GM21717 (cell line): ENCODE data around the gene TMEM203.

Experiments
- ATAC-seq: cut with Tn5 transposase; IDR thresholded peaks from one replicate; pipeline ENCODE4 v1.9.1; 2021; ENCODE audit warnings: mild to moderate bottlenecking, moderate library complexity; ENCODE audit not compliant: unreplicated experiment

Gene TMEM203

DNA sequence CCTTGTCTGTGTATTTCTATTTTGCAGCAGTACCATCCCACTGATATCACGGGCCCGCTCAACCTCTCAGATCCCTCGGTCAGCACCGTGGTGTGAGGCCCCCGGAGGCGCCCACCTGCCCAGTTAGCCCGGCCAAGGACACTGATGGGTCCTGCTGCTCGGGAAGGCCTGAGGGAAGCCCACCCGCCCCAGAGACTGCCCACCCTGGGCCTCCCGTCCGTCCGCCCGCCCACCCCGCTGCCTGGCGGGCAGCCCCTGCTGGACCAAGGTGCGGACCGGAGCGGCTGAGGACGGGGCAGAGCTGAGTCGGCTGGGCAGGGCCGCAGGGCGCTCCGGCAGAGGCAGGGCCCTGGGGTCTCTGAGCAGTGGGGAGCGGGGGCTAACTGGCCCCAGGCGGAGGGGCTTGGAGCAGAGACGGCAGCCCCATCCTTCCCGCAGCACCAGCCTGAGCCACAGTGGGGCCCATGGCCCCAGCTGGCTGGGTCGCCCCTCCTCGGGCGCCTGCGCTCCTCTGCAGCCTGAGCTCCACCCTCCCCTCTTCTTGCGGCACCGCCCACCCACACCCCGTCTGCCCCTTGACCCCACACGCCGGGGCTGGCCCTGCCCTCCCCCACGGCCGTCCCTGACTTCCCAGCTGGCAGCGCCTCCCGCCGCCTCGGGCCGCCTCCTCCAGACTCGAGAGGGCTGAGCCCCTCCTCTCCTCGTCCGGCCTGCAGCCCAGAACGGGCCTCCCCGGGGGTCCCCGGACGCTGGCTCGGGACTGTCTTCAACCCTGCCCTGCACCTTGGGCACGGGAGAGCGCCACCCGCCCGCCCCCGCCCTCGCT lies 37.5 kb downstream of the TMEM203 start:
- ATAC-seq: no peak

DNA sequence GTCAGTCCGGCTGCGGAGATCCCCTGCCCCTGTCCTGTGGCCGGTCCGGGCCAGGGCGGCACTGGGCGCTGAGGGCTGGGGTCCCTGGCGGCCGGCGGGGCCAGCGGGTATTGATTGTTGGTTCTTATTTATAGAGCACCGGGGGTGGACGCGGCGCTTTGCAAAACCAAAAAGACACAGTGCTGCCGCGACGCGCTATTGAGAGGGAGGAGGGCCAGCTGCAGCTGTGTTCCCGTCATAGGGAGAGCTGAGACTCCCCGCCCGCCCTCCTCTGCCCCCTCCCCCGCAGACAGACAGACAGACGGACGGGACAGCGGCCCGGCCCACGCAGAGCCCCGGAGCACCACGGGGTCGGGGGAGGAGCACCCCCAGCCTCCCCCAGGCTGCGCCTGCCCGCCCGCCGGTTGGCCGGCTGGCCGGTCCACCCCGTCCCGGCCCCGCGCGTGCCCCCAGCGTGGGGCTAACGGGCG lies 38.1 kb downstream of the TMEM203 start:
- ATAC-seq: no peak

DNA sequence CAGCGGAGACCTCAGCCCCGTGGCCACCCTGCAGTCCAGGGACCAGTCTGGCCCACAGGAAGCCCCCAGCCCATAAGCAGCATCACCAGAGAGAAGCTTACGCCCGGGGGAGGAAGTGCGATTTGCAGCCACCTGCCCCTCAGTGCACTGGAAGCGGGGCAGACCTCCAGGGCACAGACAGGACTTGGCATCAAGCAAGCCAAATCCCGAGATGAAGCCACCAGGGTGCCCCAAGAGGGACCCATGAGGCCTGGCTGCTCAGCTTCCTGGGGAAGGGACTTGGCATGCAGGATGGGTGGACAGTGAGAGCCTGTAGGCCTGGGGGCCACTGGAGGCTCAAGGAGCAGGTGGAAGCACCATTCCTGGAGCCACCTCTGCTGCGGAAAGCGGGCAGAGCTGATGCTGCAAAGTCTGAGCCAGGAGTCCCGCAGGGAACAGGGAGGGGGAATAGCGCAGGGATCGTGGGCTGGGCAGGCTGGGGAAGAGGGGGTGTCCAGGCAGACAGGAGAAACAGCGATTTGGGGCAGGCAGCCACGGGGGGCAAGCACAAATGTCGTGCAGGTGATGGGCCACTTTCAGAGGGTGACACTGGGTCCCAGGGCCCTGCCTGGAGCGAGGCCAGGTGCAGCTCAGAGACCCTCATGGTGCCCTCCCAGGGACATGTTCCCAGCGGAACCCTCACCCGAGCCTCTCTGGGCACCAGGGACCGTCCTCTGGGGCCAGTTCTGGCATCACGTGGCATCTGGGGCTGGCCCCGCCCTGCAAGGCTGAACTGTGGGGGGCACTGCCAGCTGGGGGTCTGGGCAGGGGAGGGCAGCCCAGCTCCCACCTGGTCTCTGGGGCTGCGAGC lies 38.8 kb downstream of the TMEM203 start:
- no peak for ATAC-seq

DNA sequence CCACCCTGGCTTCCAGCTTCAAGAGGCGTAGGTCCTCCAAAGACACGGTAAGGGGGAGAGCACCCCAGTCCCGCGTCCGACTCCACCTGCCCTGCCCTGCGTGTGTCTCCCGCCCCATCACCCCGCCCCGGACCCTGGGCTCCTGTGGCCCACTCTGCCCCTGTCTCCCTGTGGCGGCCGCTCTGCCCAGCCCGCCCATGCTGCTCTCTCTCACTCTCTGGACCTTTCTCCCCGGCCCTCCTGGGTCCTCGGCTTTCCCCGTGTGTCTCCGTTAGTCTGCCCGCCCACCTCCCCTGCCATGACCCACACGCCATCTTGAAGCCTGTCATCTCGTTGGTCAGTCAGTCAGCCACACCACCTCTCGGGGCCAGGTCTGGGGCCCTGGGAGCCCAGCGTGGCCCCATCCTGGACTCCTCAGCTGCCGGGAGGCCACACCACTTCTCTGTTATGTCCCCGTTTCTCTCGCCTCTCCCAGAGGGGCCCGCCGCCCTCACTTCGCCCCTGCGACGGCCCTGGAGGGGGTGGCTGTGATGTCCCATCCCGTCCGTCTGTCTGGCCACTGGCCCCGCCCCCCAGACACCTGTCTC lies 40.1 kb downstream of the TMEM203 start:
- no peak for ATAC-seq

DNA sequence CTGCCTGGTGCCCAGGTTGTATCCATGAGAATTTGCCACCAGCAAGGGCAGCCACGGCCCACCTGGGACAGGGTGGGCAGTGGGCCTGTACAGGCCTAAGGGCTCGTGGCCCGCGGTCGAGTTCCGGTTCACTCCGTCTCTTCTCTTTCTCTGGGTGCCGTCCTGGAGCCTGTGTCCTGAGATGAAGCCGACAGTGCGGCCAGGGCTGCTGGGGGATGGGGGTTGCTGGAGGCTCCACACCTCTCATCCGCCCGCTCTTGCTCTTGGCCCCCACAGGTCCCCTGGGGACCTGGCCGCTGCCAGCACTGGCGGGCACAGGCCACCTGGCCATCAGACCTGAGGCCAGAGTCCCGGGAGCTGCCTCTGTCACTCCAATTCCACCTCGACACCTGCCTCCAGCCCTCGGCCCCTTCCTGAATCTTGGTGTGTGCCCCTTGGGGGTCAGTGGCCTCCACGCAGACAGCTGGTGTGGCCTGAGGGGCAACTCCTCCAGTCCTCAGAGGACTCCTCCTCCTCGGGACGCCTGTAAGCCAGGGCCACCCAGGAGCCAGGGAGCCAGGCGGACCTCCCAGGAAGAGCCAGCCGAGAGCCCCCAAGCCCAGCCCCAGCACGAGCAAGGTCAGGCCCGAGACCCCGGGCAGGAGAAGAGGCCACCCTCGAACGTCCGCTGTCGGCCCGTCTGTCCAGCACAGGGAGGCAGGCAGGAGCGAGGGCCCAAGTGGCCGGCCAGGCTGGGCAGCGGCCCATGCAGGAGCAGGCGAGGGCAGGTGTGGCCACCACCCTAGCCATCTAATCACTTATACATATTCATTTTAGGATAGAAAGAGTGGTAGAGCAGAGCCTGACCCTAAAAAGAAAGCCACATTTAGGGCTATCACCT lies 40.8 kb downstream of the TMEM203 start:
- no peak for ATAC-seq

DNA sequence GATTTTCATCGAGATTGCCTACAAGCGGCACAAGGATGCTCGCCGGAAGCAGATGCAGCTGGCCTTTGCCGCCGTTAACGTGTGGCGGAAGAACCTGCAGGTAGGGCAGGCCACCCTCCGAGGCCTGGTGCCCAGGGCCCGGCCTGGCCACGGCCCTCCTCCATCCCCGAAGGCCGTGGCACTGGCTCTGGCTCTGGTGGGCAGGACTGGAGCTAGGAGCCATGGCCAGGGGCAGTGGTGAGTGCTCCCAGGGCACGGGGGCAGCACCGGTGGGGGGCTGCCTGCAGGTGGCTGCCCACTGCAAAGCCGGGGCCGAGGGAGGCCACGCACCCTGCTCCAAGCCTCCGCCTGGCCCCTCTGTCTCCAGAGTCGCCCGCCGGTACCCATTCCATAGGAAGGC lies 41.6 kb downstream of the TMEM203 start:
- ATAC-seq: no peak

DNA sequence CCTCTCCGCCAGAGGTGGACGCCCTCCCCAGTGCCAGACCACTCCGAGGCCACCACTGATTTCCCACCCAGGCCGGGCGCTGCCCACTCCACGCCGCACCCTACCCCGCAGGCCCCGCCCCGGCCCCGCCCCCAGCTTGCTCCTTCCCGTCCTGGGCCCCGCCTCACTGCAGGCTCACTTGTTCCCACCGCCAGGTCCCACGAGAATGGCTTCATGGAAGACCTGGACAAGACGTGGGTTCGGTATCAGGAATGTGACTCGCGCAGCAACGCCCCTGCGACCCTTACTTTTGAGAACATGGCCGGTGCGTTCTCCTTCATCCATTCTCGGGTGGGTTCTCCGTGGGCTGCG lies 42.1 kb downstream of the TMEM203 start:
- ATAC-seq: no peak

DNA sequence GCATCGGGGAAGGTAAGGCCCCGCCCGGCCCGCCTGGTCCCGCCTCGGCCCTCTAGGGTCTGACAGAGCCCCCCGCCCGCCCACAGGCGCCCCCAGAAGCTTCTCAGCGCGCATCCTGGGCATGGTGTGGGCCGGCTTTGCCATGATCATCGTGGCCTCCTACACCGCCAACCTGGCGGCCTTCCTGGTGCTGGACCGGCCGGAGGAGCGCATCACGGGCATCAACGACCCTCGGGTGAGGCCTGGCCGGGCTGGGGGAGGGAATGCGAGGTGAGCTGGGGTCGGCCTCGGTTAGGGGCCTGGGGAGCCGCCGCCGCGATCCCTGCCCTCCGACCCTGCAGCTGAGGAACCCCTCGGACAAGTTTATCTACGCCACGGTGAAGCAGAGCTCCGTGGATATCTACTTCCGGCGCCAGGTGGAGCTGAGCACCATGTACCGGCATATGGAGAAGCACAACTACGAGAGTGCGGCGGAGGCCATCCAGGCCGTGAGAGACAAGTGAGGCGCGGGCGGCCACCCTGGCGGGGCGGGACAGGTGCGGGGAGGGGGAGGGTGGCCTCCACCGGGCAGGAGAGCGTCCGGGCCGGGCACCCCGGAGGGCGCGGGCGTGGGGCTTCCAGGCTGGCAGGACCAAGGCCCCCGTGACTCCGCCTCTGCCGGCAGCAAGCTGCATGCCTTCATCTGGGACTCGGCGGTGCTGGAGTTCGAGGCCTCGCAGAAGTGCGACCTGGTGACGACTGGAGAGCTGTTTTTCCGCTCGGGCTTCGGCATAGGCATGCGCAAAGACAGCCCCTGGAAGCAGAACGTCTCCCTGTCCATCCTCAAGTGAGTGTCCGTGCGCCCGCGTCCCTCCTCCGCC lies 42.7 kb downstream of the TMEM203 start:
- no peak for ATAC-seq

DNA sequence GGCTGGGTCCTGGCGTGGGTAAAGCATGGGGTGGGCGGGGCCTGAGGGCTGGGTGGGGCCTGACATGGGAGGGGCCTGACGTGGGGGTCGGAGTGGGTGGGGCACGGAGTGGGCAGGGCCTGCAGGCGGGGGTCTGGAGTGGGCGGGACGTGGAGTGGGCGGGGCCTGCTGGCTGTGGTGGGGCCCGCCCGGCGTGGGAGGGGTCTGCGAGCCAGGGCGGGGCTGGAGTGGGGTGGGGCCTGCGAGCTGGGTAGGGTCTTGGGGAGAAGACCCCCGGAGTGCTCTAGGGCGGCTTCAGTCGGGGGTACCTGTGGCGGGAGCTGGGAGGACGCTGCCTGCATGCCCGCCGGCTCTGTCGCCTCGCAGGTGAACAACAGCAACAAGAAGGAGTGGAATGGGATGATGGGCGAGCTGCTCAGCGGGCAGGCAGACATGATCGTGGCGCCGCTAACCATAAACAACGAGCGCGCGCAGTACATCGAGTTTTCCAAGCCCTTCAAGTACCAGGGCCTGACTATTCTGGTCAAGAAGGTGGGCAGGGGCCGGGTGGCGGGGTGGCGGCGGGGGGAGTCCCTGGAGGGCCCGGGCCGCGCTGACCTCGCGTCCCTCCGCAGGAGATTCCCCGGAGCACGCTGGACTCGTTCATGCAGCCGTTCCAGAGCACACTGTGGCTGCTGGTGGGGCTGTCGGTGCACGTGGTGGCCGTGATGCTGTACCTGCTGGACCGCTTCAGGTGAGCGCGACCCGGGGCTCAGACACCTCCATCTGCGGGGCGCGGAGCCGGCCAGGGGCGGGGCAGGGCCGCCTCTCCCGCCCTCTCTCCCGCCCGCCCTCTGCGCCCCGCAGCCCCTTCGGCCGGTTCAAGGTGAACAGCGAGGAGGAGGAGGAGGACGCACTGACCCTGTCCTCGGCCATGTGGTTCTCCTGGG lies 43.6 kb downstream of the TMEM203 start:
- no peak for ATAC-seq

DNA sequence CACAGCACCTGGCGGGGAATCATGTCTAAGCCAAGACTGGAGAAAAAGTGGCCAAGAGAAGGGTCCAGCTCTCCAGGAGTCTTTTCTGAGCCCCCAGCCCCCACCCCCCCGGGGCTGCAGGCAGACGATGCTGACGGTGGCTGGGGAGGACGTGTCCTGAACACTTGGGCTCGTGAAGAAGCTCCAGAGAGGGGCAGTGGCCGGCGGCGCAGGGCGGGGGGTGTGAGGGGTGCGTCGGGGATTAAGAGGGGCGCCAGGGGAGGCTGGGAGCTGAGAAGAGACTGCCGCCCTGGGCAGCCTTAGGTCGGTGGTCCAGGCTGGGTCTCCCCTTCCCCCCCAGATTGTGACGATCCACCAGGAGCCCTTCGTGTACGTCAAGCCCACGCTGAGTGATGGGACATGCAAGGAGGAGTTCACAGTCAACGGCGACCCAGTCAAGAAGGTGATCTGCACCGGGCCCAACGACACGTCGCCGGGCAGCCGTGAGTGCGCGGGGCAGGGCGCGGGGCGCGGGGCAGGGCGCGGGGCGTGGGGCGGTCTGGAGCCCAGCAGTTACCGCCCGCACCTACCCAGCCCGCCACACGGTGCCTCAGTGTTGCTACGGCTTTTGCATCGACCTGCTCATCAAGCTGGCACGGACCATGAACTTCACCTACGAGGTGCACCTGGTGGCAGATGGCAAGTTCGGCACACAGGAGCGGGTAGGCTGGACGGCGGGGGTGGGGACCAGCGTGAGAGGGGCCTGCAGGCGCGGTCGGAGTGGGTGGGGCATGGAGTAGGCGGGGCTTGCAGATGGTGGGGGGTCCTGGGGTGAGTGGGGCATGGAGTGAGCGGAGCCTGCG lies 44.5 kb downstream of the TMEM203 start:
- no peak for ATAC-seq

DNA sequence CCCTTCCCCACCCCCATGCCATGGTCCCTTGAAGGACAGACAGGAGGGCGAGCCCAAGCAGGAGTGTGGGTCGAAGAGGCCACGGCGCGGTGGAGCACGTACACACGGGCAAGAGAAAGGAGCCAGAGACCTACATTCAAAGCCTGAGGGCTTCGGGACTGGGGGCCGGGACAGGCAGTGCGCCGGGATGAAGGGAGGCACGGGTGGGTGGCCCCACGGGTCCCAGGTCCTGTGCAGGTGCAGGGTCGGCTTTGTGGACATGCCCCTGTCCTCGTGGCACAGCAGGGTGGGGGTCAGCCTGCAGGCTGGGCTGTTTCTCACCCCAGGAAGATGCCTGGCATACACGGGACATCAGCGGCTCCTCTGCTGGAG lies 45.4 kb downstream of the TMEM203 start:
- no peak for ATAC-seq

DNA sequence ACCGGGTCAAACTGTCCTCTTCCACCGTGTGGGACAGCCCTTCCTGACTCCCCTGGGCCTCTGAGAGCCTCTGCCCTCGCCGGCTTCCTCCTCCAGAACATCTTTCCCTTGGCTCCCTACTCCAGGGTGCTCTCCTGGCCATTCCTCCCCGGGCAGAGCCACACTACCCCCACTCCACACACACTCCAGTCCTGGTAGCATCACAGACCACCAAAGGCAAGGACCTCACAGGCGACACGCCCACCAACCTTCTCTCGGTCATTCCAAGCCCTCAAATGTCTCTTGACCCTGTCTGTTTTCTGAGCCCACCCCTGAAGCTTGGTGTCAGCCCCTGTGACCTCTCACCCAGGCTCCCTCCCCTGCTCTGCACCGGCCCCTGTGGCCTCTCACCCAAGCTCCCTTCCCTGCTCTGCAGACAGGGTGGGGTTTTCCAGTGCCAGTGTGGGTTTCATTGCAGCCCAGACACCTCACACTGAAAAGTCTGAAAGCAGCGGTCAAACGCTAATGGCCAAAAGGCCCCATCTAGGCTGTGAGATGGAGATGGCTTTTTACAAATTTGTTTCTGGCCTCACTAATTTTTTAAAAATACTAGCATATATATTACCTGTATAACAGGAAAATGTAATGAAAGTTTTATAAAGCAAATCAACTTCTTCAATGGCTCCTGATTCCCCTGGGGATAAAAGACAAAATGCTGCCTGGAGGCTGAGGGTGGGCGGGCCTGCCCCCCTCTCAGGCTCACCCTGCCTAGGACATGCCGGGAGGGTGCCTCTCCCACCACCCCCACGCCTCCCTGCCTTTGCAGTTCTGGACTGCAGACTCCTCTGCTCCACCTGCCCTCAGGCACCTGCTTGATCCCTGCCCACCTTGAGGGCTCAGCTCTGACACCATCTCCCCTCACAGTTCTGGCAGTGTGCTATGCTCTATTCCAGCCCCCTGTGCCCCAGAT lies 46.1 kb downstream of the TMEM203 start:
- no peak for ATAC-seq

DNA sequence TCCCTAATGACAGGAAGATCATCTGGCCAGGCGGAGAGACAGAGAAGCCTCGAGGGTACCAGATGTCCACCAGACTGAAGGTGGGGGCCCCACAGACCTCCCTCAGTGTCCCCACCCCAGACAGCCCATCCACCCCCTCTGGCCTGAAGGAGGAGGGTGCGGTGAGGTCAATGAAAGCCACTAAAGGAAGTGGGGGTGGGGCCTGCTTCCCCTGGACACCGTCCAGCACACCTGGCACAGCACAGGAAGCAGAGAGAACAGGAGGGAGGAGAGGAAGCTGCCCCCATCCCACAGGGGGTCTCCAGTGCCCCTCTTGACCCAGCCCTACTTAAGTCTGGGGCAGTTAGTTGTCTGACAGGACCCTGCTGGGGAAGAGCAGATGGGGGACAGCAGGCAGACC lies 46.8 kb downstream of the TMEM203 start:
- no peak for ATAC-seq

DNA sequence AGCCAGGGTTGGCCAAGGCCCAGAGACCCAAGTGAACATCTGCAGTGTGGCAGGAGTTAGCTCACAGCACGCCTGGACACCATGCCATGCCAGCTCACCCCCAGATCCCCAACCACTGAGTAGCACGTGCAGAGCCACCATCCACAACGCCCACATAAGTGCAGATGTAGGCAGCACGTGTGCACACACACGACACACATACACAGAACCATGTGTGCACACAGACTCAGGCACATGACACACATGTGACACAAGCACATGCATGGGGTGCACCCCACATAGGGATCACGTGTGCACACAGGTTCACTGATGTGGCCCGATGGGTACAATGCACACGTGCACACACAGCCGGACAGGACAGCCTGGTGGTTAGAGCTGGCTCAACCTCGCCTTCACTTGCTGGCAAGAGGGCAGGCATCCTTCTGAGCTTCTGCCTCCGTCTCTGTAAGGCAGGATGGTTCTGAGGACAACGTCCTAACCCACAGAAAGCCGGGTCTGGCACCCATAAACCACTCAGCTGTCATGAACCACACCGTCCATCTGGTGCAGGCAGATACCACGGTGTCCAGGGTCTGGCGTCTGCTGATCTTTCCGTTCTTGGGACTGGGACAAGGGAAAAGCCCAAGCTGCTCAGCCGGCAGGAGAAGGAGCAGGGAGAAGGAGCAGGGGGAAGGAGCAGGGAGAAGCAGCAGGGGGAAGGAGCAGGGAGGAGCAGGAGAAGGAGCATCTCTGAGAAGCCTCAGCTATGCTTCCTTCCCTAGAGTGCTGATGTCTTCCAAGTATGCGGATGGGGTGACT lies 47.6 kb downstream of the TMEM203 start:
- ATAC-seq: no peak

DNA sequence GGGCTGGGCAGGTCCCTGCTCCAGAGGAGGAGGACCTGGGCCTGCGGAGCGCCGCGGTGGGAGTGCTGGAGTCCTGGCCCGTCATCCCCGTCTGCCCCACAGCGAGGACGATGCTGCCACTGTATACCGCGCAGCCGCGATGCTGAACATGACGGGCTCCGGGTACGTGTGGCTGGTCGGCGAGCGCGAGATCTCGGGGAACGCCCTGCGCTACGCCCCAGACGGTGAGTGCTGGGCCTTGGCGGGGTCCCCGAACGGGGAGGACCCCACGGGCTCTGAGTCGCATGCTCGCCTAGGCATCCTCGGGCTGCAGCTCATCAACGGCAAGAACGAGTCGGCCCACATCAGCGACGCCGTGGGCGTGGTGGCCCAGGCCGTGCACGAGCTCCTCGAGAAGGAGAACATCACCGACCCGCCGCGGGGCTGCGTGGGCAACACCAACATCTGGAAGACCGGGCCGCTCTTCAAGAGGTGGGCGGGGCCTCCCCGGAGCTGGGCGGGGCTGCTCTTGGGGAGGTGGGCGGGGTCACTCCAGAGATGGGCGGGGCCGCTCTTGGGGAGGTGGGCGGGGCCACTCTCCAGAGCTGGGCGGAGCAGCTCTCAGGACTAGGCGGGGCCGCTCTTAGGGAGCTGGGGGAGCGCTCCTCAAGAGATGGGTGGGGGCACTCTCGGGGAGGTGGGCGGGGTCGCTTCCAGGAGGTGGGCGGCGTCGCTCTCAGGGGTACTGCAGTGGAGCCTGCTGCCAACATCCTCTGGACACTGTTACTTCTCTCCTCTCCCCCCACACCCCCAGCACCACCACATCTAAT lies 48.7 kb downstream of the TMEM203 start:
- ATAC-seq: no peak
